Adipose tissue (tissue), 3 donors: Measurements from ENCODE around the gene DSC1. TPM values are rescaled to one million over a fixed set of nuclear protein-coding genes. Genes with fewer than 3 reads are reported as not detected.

Experiments
- H3K27ac ChIP-seq: one replicate; pipeline ENCODE4 v1.5.1; 2013; ENCODE audit warnings: low read depth, low read length
- WGBS, 3 donors: extraction: QIAGEN DNeasy Blood & Tissue Kit; methylation state at CpG; one replicate each; pipeline ENCODE4 v1.1.7; 2013; 5-methylcytosine and 5-hydroxymethylcytosine counted together
- polyA plus RNA-seq, 3 donors: library from polyadenylated mRNA; stranded (reverse); fragments of 200-250 nt; gene quantifications; one replicate each; pipeline ENCODE4 v1.2.3, GENCODE V29; 2013
- donor health status: healthy with polysubstance abuse.
- donor health status: Bipolar disorder and iron deficiency.
- donor health status: healthy.

Gene DSC1
- polyA plus RNA-seq, 3 donors: not detected

DNA sequence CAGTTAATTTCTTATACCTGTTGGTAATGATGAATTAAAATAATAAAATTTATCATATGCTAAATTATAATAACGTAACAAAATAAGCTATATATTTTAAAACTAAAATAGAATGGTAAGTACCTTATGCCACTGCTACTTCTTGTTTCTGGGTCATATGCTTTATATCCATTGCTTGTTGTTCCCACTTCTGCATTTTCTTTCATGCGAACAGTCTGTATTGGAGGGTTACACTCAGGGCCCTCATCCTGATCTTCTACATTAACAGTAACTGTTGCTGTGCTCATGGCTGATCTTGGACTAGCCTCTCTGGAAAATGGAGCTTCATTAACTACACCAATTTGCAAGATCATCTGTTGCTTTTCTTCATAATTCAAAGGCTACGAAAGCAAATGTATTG is 82.7 kb downstream of the DSC1 start:
- 81 to 96% (median 91%) methylated on average over 3 of the region's 3 CpGs for WGBS, 3 donors
- H3K27ac ChIP-seq: no peak overlapping the region

Other genes starting within 250 kb of the DSC1 start
- gene DSC3, start 120.1 kb downstream of the DSC1 start, polyA plus RNA-seq: 1 to 10 TPM in 1 of 3 donors, under 1 TPM in 2; 0.05 to 1.0 (median 0.73) TPM
- gene DSC2, start 60.4 kb downstream of the DSC1 start, polyA plus RNA-seq: 1 to 10 TPM; 1.3 to 4.7 (median 2.8) TPM
- gene DSG1, start 155.3 kb upstream of the DSC1 start, polyA plus RNA-seq: under 1 TPM in 1 of 3 donors, not detected in 2; 0.01 TPM
- gene DSG4, start 213.9 kb upstream of the DSC1 start, polyA plus RNA-seq: under 1 TPM in 1 of 3 donors, not detected in 2; 0.01 TPM